Stimulated activated CD4-positive, alpha-beta T cell treated with anti-CD3 and anti-CD28 coated beads, Interleukin-4, amount 100 ng/mL, for 4 hours (primary cell): Measurements from ENCODE around the gene DCD.
"Not testable (repeated sequence)": the region's sequence is repeated elsewhere in the genome, so short reads cannot be mapped to it uniquely, and the experiment has no call there.

Experiments used
- DNase-seq, 2 experiments: peaks; one replicate each; pipeline ENCODE4 v3.0.0-alpha.2; 2020

Gene DCD

GRCh38 chr12:54650889-54651288, 2.7 kb upstream of the DCD start:
- no peak for DNase-seq

DNA sequence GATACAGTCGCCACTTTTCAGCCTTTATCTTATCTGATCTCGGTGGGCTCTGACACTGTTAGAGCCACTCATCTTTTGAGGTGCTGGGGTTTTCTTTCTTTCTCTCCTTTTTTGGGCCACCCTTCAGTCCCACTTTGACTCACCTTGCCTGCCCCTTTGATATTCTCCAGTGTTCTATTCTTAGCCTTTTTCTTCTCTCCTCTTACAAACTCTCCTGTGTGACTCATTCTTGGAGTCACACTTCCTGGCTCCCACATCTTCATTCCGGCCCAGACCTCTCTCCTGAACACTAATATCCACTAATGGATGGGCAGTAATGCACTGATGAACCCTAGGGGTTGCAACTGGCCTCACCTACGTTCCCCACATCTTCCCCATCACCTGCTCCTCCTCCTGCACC, 2.2 kb upstream of the DCD start:
- no peak for DNase-seq

DNA sequence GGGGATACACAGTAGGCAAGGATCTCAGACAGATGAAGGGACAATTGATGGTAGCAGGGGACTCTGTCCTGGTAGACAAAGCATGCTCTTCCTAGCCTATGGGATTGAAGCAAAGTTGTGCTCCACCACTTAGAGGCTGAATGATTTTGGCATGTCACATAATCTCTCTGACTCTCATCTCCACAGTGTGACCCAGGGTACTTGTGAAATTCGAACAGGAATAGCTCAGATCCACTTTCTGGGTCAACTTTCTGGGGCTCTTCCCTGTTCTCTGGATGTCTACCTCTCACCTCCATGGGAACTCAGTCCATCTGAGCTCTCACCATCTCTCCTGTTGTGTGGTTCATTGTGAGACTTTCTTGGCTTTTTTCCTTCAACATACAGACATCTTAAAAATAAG, 1.7 kb upstream of the DCD start:
- DNase-seq: no peak

GRCh38 chr12:54641554-54641953, 6.6 kb downstream of the DCD start:
- DNase-seq: no peak

GRCh38 chr12:54641089-54641488, 7.1 kb downstream of the DCD start:
- no peak for DNase-seq

GRCh38 chr12:54639112-54639511, 9.1 kb downstream of the DCD start:
- not testable (repeated sequence) for DNase-seq

- no peak for DNase-seq
These were observed 13.4 kb downstream of the DCD start, which contains the start of gene LACRT for GRCh38 chr12:54634795-54635194. Gene LACRT, minus strand, starts transcription at chr12:54634895. Its CDS starts 54 bp downstream, at chr12:54634841.

DNA sequence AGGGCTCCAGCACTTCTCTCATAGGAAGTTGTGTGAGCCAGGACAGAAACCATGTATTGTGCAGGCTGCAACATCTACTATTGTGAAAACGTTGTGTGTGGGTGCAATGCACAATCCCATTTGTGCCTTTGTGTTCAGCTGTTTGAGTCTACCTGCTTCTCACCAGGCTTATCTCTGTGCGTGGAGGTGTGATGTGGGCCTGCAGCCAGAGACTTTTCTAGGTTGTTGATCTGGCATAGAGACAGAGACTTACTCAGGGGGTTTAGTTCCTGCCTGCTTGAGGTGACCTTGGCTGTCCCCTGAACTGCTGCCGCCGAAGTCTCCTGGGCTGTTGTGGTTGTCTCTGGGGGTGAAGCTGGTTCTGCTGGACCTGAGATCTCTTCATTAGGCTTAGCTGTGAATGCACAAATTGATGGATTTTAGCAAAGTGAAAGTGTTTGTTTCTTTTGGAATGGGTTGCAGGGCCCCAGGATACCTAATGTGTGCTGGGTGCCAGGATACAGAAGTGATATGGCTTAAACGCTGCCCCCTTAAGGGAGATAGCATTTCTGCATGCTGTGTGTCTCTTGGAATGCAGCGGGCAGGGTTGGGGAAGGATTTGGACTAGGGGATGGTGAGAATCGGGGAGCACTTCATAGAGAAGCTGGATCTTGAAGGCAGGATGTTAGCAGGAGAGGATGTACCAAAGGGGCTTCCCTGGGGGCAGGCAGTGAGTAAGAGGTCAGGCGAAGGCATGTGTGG, 16.0 kb downstream of the DCD start:
- DNase-seq: no peak

- DNase-seq: no peak
These were observed 16.6 kb downstream of the DCD start for GRCh38 chr12:54631551-54631950.

GRCh38 chr12:54629925-54630324, 18.2 kb downstream of the DCD start:
- DNase-seq: no peak

- no peak for DNase-seq
These were observed 19.8 kb downstream of the DCD start for GRCh38 chr12:54628186-54628846.

- no peak for DNase-seq
These were observed 20.9 kb downstream of the DCD start for GRCh38 chr12:54627304-54627703.

- no peak for DNase-seq
These were observed 22.6 kb downstream of the DCD start for GRCh38 chr12:54625598-54625997.

DNA sequence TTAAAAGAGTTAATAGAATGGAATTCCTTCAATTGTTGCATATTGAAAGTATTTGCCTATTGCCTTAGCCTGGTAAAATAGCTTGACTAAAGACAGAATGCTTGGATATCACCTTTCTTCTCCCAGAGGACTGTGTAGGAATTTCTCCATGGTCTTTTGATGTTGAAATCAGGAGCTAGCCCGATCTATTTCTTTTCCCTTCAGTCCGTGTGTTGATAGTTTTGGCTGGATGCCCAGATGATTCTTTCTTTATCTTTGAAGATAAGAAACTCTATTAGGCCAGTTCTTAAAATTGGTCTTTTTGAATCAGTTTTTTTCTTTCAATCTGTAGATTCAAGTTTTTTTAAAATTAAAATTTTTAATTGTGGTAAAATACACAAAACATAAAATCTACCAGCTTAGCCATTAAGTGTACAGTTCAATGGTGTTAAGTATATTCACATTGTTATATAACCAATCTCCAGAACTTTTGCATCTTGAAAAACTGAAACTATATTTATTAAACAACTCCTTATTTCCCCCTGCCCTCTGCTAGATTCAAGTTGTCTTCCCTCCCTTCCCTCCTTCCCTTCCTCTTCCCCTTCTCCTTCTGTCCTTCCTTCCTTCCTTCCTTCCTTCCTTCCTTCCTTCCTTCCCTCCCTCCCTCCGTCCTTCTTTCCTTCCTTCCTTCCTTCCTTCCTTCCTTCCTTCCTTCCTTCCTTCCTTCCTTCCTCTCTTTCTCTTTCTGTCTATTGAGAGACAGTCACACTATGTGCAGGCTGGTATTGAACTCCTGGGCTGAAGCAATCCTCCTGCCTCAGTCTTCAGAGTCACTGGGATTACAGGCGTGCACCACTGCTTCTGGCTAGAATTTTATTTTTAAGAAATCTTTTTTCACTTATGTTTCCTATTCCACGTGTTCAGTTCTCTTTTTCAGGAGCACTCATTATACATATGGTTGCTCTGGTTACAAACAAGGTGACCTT, 23.6 kb downstream of the DCD start:
- no peak for DNase-seq

DNA sequence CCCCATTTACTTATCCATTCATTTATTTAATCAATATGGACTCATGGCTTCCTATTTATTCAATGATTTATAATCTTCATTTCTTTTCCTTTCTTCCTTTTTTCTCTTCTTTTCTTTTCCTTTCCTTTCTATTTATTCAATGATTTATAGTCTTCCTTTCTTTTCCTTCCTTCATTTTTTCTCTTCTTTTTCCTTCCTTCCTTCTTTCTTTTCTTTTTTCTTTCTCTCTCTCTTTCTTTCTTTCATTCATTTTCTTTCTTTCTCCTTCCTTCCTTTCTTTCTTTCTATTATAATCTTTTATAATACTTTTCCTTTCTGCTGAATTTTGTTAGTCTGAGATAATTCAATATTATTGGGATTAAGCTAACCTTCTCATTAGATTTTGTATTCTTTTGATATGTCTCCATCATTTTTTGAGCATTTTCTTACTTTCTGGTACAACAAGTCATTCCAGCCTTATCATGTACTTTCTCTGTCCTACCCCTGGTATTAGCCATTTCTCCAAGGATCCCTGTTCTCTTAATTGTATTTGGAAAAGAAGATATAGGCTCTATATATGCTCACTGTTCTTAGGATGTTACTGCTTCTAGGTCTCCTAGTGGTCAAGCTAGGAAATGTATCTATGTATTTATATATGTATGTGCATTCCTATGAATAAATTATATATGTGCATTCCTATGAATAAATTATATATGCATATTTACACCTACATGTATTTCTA, 25.5 kb downstream of the DCD start:
- no peak for DNase-seq

- no peak for DNase-seq
These were observed 31.1 kb downstream of the DCD start for GRCh38 chr12:54616933-54617680.

DNA sequence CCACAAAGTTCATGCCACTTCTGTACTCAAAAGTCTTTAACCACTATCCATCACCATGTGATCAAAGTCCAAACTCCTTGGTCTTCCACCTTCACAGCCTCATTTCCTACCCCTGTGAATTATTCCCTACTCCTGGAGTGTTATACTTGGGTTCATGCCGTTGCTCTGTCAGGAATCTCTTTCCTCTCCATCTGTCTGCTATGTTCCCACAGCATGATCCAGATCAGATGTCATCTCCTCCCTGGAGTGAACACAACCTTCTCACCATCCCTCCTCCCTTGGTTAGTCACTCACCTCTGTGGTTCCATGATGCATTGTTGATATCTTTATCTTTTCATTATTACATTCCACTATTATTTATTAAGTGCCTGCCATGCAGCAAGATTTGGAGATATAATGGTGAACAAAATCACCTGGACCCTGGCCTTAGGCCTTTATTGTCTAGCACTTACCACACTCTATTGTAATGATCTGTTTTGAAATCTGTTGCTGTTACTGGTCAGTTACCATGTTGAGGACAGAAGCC, 35.9 kb downstream of the DCD start:
- no peak for DNase-seq

GRCh38 chr12:54611715-54612149, 36.4 kb downstream of the DCD start:
- no peak for DNase-seq

- DNase-seq: no peak
These were observed 39.4 kb downstream of the DCD start for GRCh38 chr12:54608769-54609168.

GRCh38 chr12:54608156-54608555, 40.0 kb downstream of the DCD start:
- no peak for DNase-seq

GRCh38 chr12:54606556-54606955, 41.6 kb downstream of the DCD start:
- no peak for DNase-seq
